ENCODE measurements around the gene ACSL1. TPM values are rescaled to one million over a fixed set of nuclear protein-coding genes. Genes with fewer than 3 reads are reported as not detected.

Gene ACSL1
- total and polyA plus RNA-seq, 9 of the 15 experiments (the other 6 are each of a cell fraction or from before 2014, with no cell fraction given): 6.7 to 24.1 (median 15.0) TPM

DNA sequence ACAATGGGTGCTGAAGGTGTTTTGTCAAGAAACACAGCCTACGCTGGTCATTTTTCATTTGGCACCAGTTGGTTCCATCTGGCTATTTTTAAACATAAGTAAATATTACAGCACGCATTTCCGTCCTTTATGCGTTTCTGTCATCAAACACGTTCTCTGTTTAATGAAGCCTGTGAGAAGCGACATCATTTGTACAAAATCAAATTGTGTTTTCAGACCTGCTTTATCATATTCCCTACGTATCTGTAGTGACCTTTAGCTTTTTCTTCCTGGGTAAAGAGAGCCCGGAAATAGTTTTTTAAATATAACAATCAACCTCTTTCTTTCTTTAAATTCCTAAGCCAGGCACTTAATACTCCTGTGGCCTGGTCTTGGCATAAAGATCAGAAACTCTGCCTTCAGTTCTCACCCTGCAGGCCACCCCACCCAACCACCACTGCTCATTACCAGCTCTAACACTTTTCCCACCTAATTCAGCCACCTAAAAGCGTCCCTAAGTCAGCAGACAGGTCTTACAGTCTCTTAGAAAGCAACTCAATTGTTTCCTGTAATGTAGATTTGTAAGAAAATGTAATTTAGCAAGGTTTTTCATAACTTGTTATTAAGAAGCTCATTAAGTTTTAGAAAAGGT is 30.4 kb downstream of the ACSL1 start:
- ATAC-seq: no peak
- TF ChIP-seq, protein P1, sequence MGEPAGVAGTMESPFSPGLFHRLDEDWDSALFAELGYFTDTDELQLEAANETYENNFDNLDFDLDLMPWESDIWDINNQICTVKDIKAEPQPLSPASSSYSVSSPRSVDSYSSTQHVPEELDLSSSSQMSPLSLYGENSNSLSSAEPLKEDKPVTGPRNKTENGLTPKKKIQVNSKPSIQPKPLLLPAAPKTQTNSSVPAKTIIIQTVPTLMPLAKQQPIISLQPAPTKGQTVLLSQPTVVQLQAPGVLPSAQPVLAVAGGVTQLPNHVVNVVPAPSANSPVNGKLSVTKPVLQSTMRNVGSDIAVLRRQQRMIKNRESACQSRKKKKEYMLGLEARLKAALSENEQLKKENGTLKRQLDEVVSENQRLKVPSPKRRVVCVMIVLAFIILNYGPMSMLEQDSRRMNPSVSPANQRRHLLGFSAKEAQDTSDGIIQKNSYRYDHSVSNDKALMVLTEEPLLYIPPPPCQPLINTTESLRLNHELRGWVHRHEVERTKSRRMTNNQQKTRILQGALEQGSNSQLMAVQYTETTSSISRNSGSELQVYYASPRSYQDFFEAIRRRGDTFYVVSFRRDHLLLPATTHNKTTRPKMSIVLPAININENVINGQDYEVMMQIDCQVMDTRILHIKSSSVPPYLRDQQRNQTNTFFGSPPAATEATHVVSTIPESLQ (CRISPR knock-in tag; IDR thresholded peaks at IDR 0.05): no peak
- no peak for TF ChIP-seq ZNF184 (CRISPR knock-in tag; IDR thresholded peaks at IDR 0.05)
- TF ChIP-seq PRMT5 (CRISPR knock-in tag; IDR thresholded peaks at IDR 0.05): no peak
- no peak for TF ChIP-seq STAG1 (CRISPR knock-in tag; IDR thresholded peaks at IDR 0.05; ENCODE audit: borderline replicate concordance)
- no peak for TF ChIP-seq ZNF766 (CRISPR knock-in tag; conservative IDR thresholded peaks at IDR 0.05)
- TF ChIP-seq HDAC6 (IDR thresholded peaks at IDR 0.05; ENCODE audit: low read depth, low read length): no peak
- TF ChIP-seq ZFX (CRISPR knock-in tag; IDR thresholded peaks at IDR 0.05): no peak
- TF ChIP-seq LARP7 (IDR thresholded peaks at IDR 0.05): no peak
- no peaks in the 10 kb centered on the region; the same call in 2 of the 3 replicates for H3K36me3 ChIP-seq (ENCODE audit: control insufficient read depth, insufficient read depth, low read length)
- no peak overlapping the region for H3K4me2 ChIP-seq (ENCODE audit: insufficient read depth, low read length)
- ChIA-PET CTCF (ENCODE audit: low intra/inter-chr PET ratio) (no interaction called here), POLR2A (no interaction called here)
- no peaks in the 10 kb centered on the region for H3K79me2 ChIP-seq (ENCODE audit: control insufficient read depth, insufficient read depth, low read length)
- H3K9me3 ChIP-seq (replicated peaks; ENCODE audit: control insufficient read depth, insufficient read depth, low read depth, low read length): no peaks in the 10 kb centered on the region
- in situ Hi-C loops (cut with MboI): no loop called here
- H3K4me1 ChIP-seq (replicated peaks in 1 of 2; ENCODE audit: control insufficient read depth in 2 of 2, insufficient read depth in 2 of 2, low read length in 2 of 2): peaks cover 0 to 9% of the 10 kb centered on the region in 2 experiments; a peak in 4 of 5 replicates
- no peaks in the 10 kb centered on the region for H4K20me1 ChIP-seq (replicated peaks; ENCODE audit: control insufficient read depth, insufficient read depth, low read length)
- DNase-seq (ENCODE audit: extremely low read depth in 1 of 4, low spot score in 3 of 4): no peak
- H3K9me1 ChIP-seq (ENCODE audit: control insufficient read depth, insufficient read depth, low read length): no peaks in the 10 kb centered on the region
- H2AFZ ChIP-seq (ENCODE audit: low read depth, low read length): no peak overlapping the region
- H3K27me3 ChIP-seq (ENCODE audit: control insufficient read depth in 2 of 2, insufficient read depth in 2 of 2, low read length in 2 of 2): no peaks in the 10 kb centered on the region
- no peak for FAIRE-seq
- no peak overlapping the region for H3K9ac ChIP-seq (ENCODE audit: insufficient read depth in 1 of 2, low read depth in 2 of 2, low read length in 2 of 2)
- intact Hi-C loops (cut with micrococcal nuclease): no loop called here
- H3K27ac ChIP-seq (ENCODE audit: extremely low read depth, low read depth, low read length): no peak overlapping the region
- 66% methylated on average over 9 of the region's 9 CpGs for WGBS (ENCODE audit: insufficient coverage, low coverage, missing lambda C conversion rate)
- no peak overlapping the region for H3K4me3 ChIP-seq
- no TSS peak for BruUV-seq (replicated peaks)

Data from K562 (cell line).